HUDEP-2 (cell line): Measurements from ENCODE around the gene SMIM31.

Experiments used
- DNase-seq, 76 experiments: peaks; one replicate each; lab custom pipeline; 2025; ENCODE audit not compliant: unreplicated experiment in 76 of 76; lab: John Stamatoyannopoulos, UW

Gene SMIM31

GRCh38 chr4:164753873-164754488 is at the start of gene SMIM31:
Gene SMIM31 (plus strand): TSS chr4:164754131. CDS start chr4:164770444, 16,313 bp downstream.
- DNase-seq = no peak

- DNase-seq = no peak
Measured at GRCh38 chr4:164706675-164707074, 47.3 kb upstream of the SMIM31 start.

- peak in 5 of 76 experiments; percentile 0 to 4 (median 1) for DNase-seq
Measured at GRCh38 chr4:164716901-164717300, 37.0 kb upstream of the SMIM31 start.

- no peak for DNase-seq
Measured at GRCh38 chr4:164718827-164719226, 35.1 kb upstream of the SMIM31 start.

GRCh38 chr4:164725066-164725465 is 28.9 kb upstream of the SMIM31 start:
- no peak for DNase-seq

- DNase-seq = no peak
Measured at GRCh38 chr4:164730705-164731393, 23.1 kb upstream of the SMIM31 start.

GRCh38 chr4:164731827-164732474 is 22.0 kb upstream of the SMIM31 start:
- DNase-seq = peak in 37 of 76 experiments; percentile 0 to 46 (median 9)

GRCh38 chr4:164734484-164734883 is 19.4 kb upstream of the SMIM31 start:
- no peak for DNase-seq

- DNase-seq = peak in 2 of 76 experiments; percentile 0
Measured at GRCh38 chr4:164748375-164748774, 5.6 kb upstream of the SMIM31 start.

GRCh38 chr4:164755432-164755831 is 1.5 kb downstream of the SMIM31 start:
- DNase-seq = no peak

- DNase-seq = no peak
Measured at GRCh38 chr4:164756686-164757085, 2.8 kb downstream of the SMIM31 start.

- DNase-seq = no peak
Measured at GRCh38 chr4:164761241-164761640, 7.3 kb downstream of the SMIM31 start.

GRCh38 chr4:164761746-164762275 is 7.9 kb downstream of the SMIM31 start:
- DNase-seq = no peak

GRCh38 chr4:164765096-164765495 is 11.2 kb downstream of the SMIM31 start:
- DNase-seq = no peak

- DNase-seq = no peak
Measured at GRCh38 chr4:164765833-164766232, 11.9 kb downstream of the SMIM31 start.

GRCh38 chr4:164768516-164768915 is 14.6 kb downstream of the SMIM31 start:
- no peak for DNase-seq

GRCh38 chr4:164770010-164770724 is 16.2 kb downstream of the SMIM31 start:
- DNase-seq = no peak

GRCh38 chr4:164771088-164771487 is 17.2 kb downstream of the SMIM31 start:
- DNase-seq = no peak

- DNase-seq = no peak
Measured at GRCh38 chr4:164772076-164772475, 18.1 kb downstream of the SMIM31 start.

GRCh38 chr4:164779080-164779479 is 25.1 kb downstream of the SMIM31 start:
- no peak for DNase-seq

- peak in 21 of 76 experiments; percentile 0 to 41 (median 8) for DNase-seq
Measured at GRCh38 chr4:164779811-164780216, 25.9 kb downstream of the SMIM31 start.
